ENCODE results near the gene CST6. TPM values are rescaled to one million over a fixed set of nuclear protein-coding genes. Genes with fewer than 3 reads are reported as not detected.

CST6 gene
- polyA plus RNA-seq, 2 of the 4 experiments (the other 2 are of a cell fraction): not detected

DNA sequence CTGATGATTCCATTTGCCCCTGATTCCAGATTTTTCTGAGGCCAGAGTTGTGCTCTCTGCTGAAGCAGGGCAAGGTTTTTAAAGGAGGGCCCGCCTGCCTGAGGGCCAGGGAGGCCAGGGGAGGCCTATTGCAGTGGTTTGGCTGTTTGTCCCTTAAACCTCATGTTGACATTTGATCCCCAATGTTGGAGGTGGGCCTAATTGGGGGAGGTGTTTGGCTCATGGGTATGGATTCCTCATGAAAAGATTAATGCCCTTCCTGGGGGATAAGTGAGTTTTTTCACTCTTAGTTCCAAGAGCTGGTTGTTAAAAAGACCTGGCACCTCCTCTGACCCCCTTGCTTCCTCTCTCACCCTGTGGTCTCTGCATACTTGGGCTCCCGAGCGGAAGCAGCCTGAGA is 28.0 kb downstream of the CST6 start:
- ChIA-PET POLR2A (no interaction called here), CTCF (interaction anchor here (0.9 to 15.8 kb wide), 3 partner anchors 5 to 28 kb away, joined by 3 to 188 read pairs (median 143); no protein-coding TSS in a partner anchor)
- Histone ChIP-seq H3K4me1 (peaks cover 1% of the 10 kb centered on the region; the same call in 1 of the 3 replicates), H3K4me3 (no peak overlapping the region), H3K4me2 (no peak overlapping the region), H3K9me3 (peaks cover 12% of the 10 kb centered on the region), H3K27ac (no peak overlapping the region)
- no peak for TF ChIP-seq MAFK (IDR thresholded peaks at IDR 0.05; ENCODE audit: partially characterized antibody)
- no peak for TF ChIP-seq ZC3H11A (IDR thresholded peaks at IDR 0.05)
- TF ChIP-seq, protein P1, sequence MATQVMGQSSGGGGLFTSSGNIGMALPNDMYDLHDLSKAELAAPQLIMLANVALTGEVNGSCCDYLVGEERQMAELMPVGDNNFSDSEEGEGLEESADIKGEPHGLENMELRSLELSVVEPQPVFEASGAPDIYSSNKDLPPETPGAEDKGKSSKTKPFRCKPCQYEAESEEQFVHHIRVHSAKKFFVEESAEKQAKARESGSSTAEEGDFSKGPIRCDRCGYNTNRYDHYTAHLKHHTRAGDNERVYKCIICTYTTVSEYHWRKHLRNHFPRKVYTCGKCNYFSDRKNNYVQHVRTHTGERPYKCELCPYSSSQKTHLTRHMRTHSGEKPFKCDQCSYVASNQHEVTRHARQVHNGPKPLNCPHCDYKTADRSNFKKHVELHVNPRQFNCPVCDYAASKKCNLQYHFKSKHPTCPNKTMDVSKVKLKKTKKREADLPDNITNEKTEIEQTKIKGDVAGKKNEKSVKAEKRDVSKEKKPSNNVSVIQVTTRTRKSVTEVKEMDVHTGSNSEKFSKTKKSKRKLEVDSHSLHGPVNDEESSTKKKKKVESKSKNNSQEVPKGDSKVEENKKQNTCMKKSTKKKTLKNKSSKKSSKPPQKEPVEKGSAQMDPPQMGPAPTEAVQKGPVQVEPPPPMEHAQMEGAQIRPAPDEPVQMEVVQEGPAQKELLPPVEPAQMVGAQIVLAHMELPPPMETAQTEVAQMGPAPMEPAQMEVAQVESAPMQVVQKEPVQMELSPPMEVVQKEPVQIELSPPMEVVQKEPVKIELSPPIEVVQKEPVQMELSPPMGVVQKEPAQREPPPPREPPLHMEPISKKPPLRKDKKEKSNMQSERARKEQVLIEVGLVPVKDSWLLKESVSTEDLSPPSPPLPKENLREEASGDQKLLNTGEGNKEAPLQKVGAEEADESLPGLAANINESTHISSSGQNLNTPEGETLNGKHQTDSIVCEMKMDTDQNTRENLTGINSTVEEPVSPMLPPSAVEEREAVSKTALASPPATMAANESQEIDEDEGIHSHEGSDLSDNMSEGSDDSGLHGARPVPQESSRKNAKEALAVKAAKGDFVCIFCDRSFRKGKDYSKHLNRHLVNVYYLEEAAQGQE (IDR thresholded peaks at IDR 0.05): no peak
- no peak for TF ChIP-seq NPAS2 (CRISPR knock-in tag; IDR thresholded peaks at IDR 0.05; ENCODE audit: borderline replicate concordance)
- TF ChIP-seq, protein P2, sequence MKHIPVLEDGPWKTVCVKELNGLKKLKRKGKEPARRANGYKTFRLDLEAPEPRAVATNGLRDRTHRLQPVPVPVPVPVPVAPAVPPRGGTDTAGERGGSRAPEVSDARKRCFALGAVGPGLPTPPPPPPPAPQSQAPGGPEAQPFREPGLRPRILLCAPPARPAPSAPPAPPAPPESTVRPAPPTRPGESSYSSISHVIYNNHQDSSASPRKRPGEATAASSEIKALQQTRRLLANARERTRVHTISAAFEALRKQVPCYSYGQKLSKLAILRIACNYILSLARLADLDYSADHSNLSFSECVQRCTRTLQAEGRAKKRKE (CRISPR knock-in tag; IDR thresholded peaks at IDR 0.05; ENCODE audit: low read depth): no peak
- TF ChIP-seq, protein P3, sequence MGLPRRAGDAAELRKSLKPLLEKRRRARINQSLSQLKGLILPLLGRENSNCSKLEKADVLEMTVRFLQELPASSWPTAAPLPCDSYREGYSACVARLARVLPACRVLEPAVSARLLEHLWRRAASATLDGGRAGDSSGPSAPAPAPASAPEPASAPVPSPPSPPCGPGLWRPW (IDR thresholded peaks at IDR 0.05): no peak
- TF ChIP-seq EHF (CRISPR knock-in tag; IDR thresholded peaks at IDR 0.05): no peak
- TF ChIP-seq HOXA7 (CRISPR knock-in tag; IDR thresholded peaks at IDR 0.05): no peak
- TF ChIP-seq POLR2AphosphoS2 (conservative IDR thresholded peaks at IDR 0.05; ENCODE audit: low read length): no peak
- TF ChIP-seq, protein P4, sequence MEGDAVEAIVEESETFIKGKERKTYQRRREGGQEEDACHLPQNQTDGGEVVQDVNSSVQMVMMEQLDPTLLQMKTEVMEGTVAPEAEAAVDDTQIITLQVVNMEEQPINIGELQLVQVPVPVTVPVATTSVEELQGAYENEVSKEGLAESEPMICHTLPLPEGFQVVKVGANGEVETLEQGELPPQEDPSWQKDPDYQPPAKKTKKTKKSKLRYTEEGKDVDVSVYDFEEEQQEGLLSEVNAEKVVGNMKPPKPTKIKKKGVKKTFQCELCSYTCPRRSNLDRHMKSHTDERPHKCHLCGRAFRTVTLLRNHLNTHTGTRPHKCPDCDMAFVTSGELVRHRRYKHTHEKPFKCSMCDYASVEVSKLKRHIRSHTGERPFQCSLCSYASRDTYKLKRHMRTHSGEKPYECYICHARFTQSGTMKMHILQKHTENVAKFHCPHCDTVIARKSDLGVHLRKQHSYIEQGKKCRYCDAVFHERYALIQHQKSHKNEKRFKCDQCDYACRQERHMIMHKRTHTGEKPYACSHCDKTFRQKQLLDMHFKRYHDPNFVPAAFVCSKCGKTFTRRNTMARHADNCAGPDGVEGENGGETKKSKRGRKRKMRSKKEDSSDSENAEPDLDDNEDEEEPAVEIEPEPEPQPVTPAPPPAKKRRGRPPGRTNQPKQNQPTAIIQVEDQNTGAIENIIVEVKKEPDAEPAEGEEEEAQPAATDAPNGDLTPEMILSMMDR (IDR thresholded peaks at IDR 0.05): no peak
- TF ChIP-seq, protein P5, sequence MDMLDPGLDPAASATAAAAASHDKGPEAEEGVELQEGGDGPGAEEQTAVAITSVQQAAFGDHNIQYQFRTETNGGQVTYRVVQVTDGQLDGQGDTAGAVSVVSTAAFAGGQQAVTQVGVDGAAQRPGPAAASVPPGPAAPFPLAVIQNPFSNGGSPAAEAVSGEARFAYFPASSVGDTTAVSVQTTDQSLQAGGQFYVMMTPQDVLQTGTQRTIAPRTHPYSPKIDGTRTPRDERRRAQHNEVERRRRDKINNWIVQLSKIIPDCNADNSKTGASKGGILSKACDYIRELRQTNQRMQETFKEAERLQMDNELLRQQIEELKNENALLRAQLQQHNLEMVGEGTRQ (IDR thresholded peaks at IDR 0.05): no peak
- TF ChIP-seq MAZ (IDR thresholded peaks at IDR 0.05; ENCODE audit: borderline replicate concordance, low read depth, low read length): no peak
- TF ChIP-seq CEBPB (IDR thresholded peaks at IDR 0.05): no peak
- TF ChIP-seq FOXS1 (CRISPR knock-in tag; IDR thresholded peaks at IDR 0.05): no peak
- no peak for TF ChIP-seq CBX2 (IDR thresholded peaks at IDR 0.05; ENCODE audit: borderline replicate concordance, low read depth)
- no peak for TF ChIP-seq FOSB (CRISPR knock-in tag; IDR thresholded peaks at IDR 0.05)
- WGBS (ENCODE audit: missing lambda C conversion rate): 69% methylated on average over 3 of the region's 3 CpGs
- DNase-seq (ENCODE audit: low read depth in 1 of 2, low spot score in 1 of 2): no peak
- no peak for FAIRE-seq
- no peak for ATAC-seq

DNA sequence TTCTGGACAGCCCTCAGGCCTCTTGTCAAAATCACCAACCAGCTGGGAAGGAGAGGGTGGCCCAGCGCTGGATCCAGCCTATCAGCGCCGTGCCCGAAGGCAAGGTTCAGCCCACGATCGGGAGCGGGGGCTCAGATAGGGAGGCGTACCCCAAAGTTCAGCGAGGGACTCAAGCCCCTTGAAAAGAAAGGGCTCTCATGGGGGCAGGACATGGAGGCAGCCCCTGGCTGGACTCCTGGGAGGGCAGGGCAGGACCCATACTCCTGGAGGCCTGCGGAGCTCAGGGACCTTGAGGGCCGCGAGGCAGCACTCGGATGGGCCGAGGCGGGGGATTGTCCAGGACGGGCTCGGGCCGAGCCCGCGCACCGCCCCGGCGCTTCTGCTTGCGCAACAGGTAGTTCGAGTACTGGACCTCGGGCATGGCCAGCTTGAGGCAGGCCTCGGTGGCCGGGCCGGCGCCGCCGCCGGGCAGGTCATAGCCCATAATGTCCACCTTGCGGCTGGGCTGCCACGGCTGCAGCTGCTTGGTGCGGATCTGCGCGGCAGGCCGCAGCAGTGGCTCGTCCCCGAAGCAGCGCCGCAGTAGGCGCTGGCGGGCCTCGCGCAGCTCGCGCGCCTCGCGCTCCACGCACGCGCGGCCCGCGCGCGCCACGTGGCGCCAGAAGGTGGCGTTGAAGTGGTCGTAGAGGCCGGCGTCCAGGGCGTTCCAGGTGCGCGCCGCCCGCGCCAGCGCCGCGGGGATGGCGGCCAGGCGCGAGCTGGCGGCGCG is 30.6 kb downstream of the CST6 start:
- ChIA-PET CTCF (interaction anchor here (0.5 to 15.8 kb wide), 7 partner anchors 9 to 242 kb away, joined by 3 to 188 read pairs (median 4); partner anchors contain the start of genes CATSPER1 and SF3B2), POLR2A (no interaction called here)
- H3K4me2 ChIP-seq: no peak overlapping the region
- H3K9me3 ChIP-seq: peaks cover under 1% of the 10 kb centered on the region; the same call in 2 of the 3 replicates
- ATAC-seq (no peak), DNase-seq (ENCODE audit: low read depth in 1 of 2, low spot score in 1 of 2) (no peak), FAIRE-seq (no peak)
- WGBS (ENCODE audit: missing lambda C conversion rate): 94% methylated on average over 56 of the region's 81 CpGs
- peaks cover 9% of the 10 kb centered on the region; the same call in 1 of the 3 replicates for H3K4me1 ChIP-seq
- no peak overlapping the region for H3K4me3 ChIP-seq
- no peak overlapping the region for H3K27ac ChIP-seq
- TF ChIP-seq RARB (CRISPR knock-in tag; IDR thresholded peaks at IDR 0.05) (no peak), MYC (IDR thresholded peaks at IDR 0.05; ENCODE audit: borderline replicate concordance, low read length) (no peak), POLR2A (IDR thresholded peaks at IDR 0.05; ENCODE audit: low read length) (no peak), RCOR1 (IDR thresholded peaks at IDR 0.05; ENCODE audit: low read depth, low read length) (no peak), HOXA7 (CRISPR knock-in tag; IDR thresholded peaks at IDR 0.05) (no peak), SMC3 (IDR thresholded peaks at IDR 0.05) (no peak), CBX8 (IDR thresholded peaks at IDR 0.05) (no peak), SREBF2 (IDR thresholded peaks at IDR 0.05) (no peak), RNF2 (IDR thresholded peaks at IDR 0.05; ENCODE audit: borderline replicate concordance, low read depth) (no peak), CHD2 (IDR thresholded peaks at IDR 0.05; ENCODE audit: low read length, partially characterized antibody) (no peak), HEYL (CRISPR knock-in tag; IDR thresholded peaks at IDR 0.05) (no peak)
- TF ChIP-seq, protein P2 (CRISPR knock-in tag; IDR thresholded peaks at IDR 0.05; ENCODE audit: low read depth): no peak

Measured in A549 (cell line).